ENCODE results near the gene IL4.

DNA sequence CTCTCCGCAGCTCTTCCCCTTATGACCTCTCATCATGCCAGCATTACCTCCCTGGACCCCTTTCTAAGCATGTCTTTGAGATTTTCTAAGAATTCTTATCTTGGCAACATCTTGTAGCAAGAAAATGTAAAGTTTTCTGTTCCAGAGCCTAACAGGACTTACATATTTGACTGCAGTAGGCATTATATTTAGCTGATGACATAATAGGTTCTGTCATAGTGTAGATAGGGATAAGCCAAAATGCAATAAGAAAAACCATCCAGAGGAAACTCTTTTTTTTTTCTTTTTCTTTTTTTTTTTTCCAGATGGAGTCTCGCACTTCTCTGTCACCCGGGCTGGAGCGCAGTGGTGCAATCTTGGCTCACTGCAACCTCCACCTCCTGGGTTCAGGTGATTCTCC lies 36.5 kb upstream of the IL4 start:
- TF ChIP-seq, protein P1, sequence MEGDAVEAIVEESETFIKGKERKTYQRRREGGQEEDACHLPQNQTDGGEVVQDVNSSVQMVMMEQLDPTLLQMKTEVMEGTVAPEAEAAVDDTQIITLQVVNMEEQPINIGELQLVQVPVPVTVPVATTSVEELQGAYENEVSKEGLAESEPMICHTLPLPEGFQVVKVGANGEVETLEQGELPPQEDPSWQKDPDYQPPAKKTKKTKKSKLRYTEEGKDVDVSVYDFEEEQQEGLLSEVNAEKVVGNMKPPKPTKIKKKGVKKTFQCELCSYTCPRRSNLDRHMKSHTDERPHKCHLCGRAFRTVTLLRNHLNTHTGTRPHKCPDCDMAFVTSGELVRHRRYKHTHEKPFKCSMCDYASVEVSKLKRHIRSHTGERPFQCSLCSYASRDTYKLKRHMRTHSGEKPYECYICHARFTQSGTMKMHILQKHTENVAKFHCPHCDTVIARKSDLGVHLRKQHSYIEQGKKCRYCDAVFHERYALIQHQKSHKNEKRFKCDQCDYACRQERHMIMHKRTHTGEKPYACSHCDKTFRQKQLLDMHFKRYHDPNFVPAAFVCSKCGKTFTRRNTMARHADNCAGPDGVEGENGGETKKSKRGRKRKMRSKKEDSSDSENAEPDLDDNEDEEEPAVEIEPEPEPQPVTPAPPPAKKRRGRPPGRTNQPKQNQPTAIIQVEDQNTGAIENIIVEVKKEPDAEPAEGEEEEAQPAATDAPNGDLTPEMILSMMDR (IDR thresholded peaks at IDR 0.05) = no peak
- TF ChIP-seq ZFX (IDR thresholded peaks at IDR 0.05; ENCODE audit: borderline replicate concordance) = no peak

Measured in 22Rv1 (cell line).